Measurements from ENCODE around the gene BCAT1.

Gene BCAT1

DNA sequence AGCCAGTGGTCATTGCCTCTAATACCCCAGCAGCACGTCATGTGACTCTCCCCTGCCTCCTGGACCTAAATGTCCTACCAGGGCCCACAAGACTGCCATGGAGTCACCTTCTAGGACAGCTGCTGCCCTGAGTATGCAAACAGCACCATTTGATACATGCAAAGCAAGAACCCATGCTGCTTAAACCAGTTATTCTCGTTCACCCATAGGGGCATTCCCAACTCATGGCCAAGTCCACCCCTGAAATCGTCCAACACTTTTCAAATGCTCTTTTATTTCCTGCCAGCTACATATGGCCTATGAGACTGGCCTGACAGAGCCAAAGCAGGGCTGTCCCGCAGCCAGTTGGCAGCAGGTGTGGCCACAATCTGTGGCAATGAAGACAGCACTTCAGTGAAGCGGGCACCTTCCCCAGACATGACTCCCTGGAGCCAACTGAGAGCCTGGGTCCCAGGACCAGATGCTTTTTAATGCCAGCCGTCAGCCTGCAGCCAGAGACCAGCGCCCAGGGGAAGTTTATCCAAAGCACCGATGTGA is 99.9 kb downstream of the BCAT1 start:
- no peaks in the 10 kb centered on the region for H3K4me1 ChIP-seq (ENCODE audit: insufficient read depth, low read length, severe bottlenecking)
- no peaks in the 10 kb centered on the region for H4K20me1 ChIP-seq (ENCODE audit: insufficient read depth, low read length)
- no peak for TF ChIP-seq EZH2 (IDR thresholded peaks at IDR 0.05; ENCODE audit: borderline replicate concordance, low read length)
- TF ChIP-seq, protein P1, sequence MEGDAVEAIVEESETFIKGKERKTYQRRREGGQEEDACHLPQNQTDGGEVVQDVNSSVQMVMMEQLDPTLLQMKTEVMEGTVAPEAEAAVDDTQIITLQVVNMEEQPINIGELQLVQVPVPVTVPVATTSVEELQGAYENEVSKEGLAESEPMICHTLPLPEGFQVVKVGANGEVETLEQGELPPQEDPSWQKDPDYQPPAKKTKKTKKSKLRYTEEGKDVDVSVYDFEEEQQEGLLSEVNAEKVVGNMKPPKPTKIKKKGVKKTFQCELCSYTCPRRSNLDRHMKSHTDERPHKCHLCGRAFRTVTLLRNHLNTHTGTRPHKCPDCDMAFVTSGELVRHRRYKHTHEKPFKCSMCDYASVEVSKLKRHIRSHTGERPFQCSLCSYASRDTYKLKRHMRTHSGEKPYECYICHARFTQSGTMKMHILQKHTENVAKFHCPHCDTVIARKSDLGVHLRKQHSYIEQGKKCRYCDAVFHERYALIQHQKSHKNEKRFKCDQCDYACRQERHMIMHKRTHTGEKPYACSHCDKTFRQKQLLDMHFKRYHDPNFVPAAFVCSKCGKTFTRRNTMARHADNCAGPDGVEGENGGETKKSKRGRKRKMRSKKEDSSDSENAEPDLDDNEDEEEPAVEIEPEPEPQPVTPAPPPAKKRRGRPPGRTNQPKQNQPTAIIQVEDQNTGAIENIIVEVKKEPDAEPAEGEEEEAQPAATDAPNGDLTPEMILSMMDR (IDR thresholded peaks at IDR 0.05; ENCODE audit: low read length) = no peak
- no peak overlapping the region for H3K4me2 ChIP-seq (ENCODE audit: low read length)
- H2AFZ ChIP-seq (ENCODE audit: low read length) = no peak overlapping the region
- no peaks in the 10 kb centered on the region for H3K9me2 ChIP-seq (ENCODE audit: low read depth, low read length)
- no peaks in the 10 kb centered on the region for H3K36me3 ChIP-seq (ENCODE audit: insufficient read depth, low read length)
- no peaks in the 10 kb centered on the region for H3K79me2 ChIP-seq (ENCODE audit: insufficient read depth, low read length)
- no peaks in the 10 kb centered on the region for H3F3A ChIP-seq (ENCODE audit: insufficient read depth, low read length)
- no peak overlapping the region for H3K4me3 ChIP-seq (ENCODE audit: low read depth, low read length, poor library complexity, severe bottlenecking)
- no peaks in the 10 kb centered on the region for H3K27me3 ChIP-seq (ENCODE audit: insufficient read depth, low read length)
- no peaks in the 10 kb centered on the region for H3K9me3 ChIP-seq (ENCODE audit: low read length)
- no peak overlapping the region for H3K27ac ChIP-seq (ENCODE audit: low read depth, low read length, poor library complexity, severe bottlenecking)
- no peak overlapping the region for H3K9ac ChIP-seq (ENCODE audit: low read length)

DNA sequence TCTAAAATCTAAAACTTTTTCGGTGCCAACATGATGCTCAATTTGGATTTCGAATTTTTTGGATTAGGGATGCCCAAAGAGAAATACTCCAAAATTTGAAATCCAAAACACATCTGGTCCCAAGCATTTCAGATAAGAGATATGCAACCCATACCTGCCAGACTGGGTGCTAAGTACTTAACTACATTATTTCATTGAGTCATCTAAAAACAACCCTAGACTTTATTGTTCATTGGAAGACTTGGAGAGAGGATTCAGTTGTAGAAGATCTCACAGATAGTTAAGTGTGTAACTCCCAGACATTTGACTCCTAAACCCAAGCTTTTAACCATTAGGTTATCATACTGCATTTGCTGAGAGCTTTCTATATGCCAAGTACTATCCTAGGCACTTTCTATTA is 102.2 kb downstream of the BCAT1 start:
- Histone ChIP-seq H3K27me3 (ENCODE audit: insufficient read depth, low read length) (no peaks in the 10 kb centered on the region), H3K27ac (ENCODE audit: low read depth, low read length, poor library complexity, severe bottlenecking) (no peak overlapping the region), H3K9ac (ENCODE audit: low read length) (no peak overlapping the region), H4K20me1 (ENCODE audit: insufficient read depth, low read length) (no peaks in the 10 kb centered on the region), H3K4me1 (ENCODE audit: insufficient read depth, low read length, severe bottlenecking) (no peaks in the 10 kb centered on the region), H3K9me2 (ENCODE audit: low read depth, low read length) (no peaks in the 10 kb centered on the region), H3K36me3 (ENCODE audit: insufficient read depth, low read length) (no peaks in the 10 kb centered on the region), H3K9me3 (ENCODE audit: low read length) (no peaks in the 10 kb centered on the region), H3K4me3 (ENCODE audit: low read depth, low read length, poor library complexity, severe bottlenecking) (no peak overlapping the region), H3F3A (ENCODE audit: insufficient read depth, low read length) (no peaks in the 10 kb centered on the region), H3K4me2 (ENCODE audit: low read length) (no peak overlapping the region), H2AFZ (ENCODE audit: low read length) (no peak overlapping the region), H3K79me2 (ENCODE audit: insufficient read depth, low read length) (no peaks in the 10 kb centered on the region)
- no peak for TF ChIP-seq EZH2 (IDR thresholded peaks at IDR 0.05; ENCODE audit: borderline replicate concordance, low read length)
- TF ChIP-seq, protein P1 (IDR thresholded peaks at IDR 0.05; ENCODE audit: low read length) = no peak

DNA sequence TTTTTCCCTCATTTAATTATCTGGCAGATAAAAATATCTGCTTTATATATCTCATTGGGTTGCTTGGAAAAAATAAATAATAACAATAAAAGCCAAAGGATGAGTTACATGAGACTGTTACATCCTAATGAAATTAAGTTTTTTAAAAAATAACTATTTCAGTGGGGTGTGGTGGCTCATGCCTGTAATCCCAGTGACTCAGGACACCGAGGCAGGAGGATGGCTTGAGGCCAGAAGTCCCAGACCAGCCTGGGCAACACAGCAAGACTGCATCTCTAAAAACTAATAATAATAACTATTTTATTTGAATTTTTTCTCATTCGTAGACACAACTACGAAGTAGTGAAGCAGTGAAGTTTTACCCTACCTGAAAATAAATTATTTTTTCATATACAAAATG is 103.3 kb downstream of the BCAT1 start:
- Histone ChIP-seq H4K20me1 (ENCODE audit: insufficient read depth, low read length) (no peaks in the 10 kb centered on the region), H3K36me3 (ENCODE audit: insufficient read depth, low read length) (no peaks in the 10 kb centered on the region), H3K4me2 (ENCODE audit: low read length) (no peak overlapping the region), H2AFZ (ENCODE audit: low read length) (no peak overlapping the region), H3K9me3 (ENCODE audit: low read length) (no peaks in the 10 kb centered on the region), H3K4me1 (ENCODE audit: insufficient read depth, low read length, severe bottlenecking) (no peaks in the 10 kb centered on the region), H3K27ac (ENCODE audit: low read depth, low read length, poor library complexity, severe bottlenecking) (no peak overlapping the region), H3K79me2 (ENCODE audit: insufficient read depth, low read length) (no peaks in the 10 kb centered on the region), H3K4me3 (ENCODE audit: low read depth, low read length, poor library complexity, severe bottlenecking) (no peak overlapping the region), H3K27me3 (ENCODE audit: insufficient read depth, low read length) (no peaks in the 10 kb centered on the region), H3F3A (ENCODE audit: insufficient read depth, low read length) (no peaks in the 10 kb centered on the region), H3K9ac (ENCODE audit: low read length) (no peak overlapping the region), H3K9me2 (ENCODE audit: low read depth, low read length) (no peaks in the 10 kb centered on the region)
- TF ChIP-seq, protein P1 (IDR thresholded peaks at IDR 0.05; ENCODE audit: low read length) = no peak
- no peak for TF ChIP-seq EZH2 (IDR thresholded peaks at IDR 0.05; ENCODE audit: borderline replicate concordance, low read length)

All from OCI-LY1 (cell line).